NK-92 (cell line): ENCODE measurements around the gene ABCF2.

Experiments used
- DNase-seq: peaks from one replicate; lab custom pipeline; 2025; ENCODE audit not compliant: unreplicated experiment; lab: John Stamatoyannopoulos, UW

ABCF2 gene

GRCh38 chr7:151252961-151253711, 26.1 kb upstream of the ABCF2 start:
- DNase-seq: no peak

- DNase-seq: no peak
These were observed 25.5 kb upstream of the ABCF2 start for GRCh38 chr7:151252561-151252835.

- no peak for DNase-seq
These were observed 24.9 kb upstream of the ABCF2 start for GRCh38 chr7:151251689-151252560.

GRCh38 chr7:151251328-151251688, 24.3 kb upstream of the ABCF2 start:
- no peak for DNase-seq

GRCh38 chr7:151250181-151251132, 23.5 kb upstream of the ABCF2 start:
- DNase-seq: no peak

- DNase-seq: no peak
These were observed 22.7 kb upstream of the ABCF2 start for GRCh38 chr7:151249732-151250072.

- DNase-seq: no peak
These were observed 22.2 kb upstream of the ABCF2 start for GRCh38 chr7:151249034-151249731.

- DNase-seq: no peak
These were observed 21.5 kb upstream of the ABCF2 start, which contains the start of gene SMARCD3 for GRCh38 chr7:151248346-151249033. Gene SMARCD3, minus strand, starts transcription at chr7:151248694. Its CDS starts 132 bp downstream, at chr7:151248562.

- DNase-seq: no peak
These were observed 20.8 kb upstream of the ABCF2 start for GRCh38 chr7:151247611-151248345.

- no peak for DNase-seq
These were observed 20.0 kb upstream of the ABCF2 start for GRCh38 chr7:151246851-151247580.

GRCh38 chr7:151246102-151246850, 19.3 kb upstream of the ABCF2 start:
- no peak for DNase-seq

- no peak for DNase-seq
These were observed 18.5 kb upstream of the ABCF2 start for GRCh38 chr7:151245360-151246101.

GRCh38 chr7:151244841-151245346, 17.9 kb upstream of the ABCF2 start:
- DNase-seq: no peak

- DNase-seq: no peak
These were observed 17.3 kb upstream of the ABCF2 start for GRCh38 chr7:151244196-151244840.

GRCh38 chr7:151243408-151244195, 16.6 kb upstream of the ABCF2 start:
- DNase-seq: no peak

GRCh38 chr7:151243045-151243349, 16.0 kb upstream of the ABCF2 start:
- no peak for DNase-seq
